Measurements from ENCODE around the gene FGGY.
"Not testable (repeated sequence)": the region's sequence is repeated elsewhere in the genome, so short reads cannot be mapped to it uniquely, and the experiment has no call there.

The FGGY gene

DNA sequence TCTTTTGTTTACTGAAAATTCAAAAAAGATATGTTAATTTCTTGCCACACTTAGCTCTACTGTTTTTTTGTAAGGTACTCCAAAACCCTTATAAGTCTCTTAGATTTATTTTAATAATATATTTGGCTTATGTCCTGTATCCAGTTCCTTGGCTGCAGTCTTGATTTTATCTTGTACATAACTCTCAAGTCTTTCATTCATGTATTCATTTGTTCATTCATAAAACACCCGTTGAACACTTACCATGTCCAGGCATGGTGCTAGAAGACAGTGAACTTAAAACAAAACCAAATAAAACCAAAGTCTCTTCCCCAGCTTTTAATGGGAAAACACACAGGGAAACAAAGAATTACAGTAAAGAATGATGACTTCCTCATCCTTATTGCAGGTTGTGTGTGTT lies 215.8 kb downstream of the FGGY start:
- DNase-seq (ENCODE audit: low spot score) = no peak

DNA sequence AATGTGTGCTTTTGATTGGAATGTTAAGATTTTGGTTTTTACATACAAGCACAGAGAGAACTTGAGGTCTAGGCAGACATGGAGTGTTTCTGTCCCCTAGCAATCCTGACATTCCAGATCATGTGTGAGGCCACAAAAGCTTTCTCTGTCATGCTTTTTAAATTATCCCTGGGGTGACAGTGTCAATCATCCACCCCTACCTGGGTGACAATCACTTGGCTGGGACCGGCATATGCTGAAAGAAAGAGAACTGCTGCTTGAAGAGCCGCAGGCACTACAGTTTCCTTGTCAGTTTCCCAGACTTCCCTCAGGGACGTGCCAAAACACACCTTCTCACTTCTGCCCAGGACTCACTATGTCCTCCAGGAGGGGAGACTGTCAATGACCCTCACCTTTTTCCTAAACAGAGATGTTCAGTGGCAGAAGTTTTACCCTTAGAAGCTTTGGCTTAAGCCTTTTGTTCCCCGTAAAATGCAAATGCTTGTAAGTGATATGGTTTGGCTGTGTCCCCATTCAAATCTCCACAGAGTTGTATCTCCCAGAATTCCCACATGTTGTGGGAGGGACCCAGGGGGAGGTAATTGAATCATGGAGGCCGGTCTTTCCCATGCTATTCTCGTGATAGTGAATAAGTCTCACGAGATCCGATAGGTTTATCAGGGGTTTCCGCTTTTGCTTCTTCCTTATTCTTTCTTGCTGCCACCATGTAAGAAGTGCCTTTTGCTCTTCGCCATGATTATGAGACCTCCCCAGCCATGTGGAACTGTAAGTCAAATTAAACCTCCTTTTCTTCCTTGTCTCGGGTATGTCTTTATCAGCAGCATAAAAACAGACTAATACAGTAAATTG lies 217.4 kb downstream of the FGGY start:
- DNase-seq (ENCODE audit: low spot score) = no peak

DNA sequence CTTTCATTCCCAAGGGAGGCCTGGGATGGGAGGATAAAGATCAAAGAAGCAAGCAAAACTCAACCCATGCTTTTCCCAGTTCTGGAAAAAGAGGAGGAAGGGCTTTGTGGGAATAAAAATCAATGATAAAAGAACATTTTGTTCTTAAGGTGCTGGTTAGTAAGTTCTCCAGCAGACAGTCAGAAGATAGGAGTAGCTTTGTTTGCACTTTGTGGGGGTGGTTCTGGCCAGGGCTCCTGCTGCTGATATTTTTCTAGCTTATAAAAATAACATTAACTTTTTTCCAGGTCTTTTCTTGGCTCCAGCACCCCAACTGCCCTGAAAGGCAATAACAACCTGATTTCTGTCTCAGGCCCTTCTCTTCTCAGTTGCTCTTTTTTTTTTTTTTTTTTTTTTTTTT lies 220.0 kb downstream of the FGGY start:
- DNase-seq (ENCODE audit: low spot score) = no peak

DNA sequence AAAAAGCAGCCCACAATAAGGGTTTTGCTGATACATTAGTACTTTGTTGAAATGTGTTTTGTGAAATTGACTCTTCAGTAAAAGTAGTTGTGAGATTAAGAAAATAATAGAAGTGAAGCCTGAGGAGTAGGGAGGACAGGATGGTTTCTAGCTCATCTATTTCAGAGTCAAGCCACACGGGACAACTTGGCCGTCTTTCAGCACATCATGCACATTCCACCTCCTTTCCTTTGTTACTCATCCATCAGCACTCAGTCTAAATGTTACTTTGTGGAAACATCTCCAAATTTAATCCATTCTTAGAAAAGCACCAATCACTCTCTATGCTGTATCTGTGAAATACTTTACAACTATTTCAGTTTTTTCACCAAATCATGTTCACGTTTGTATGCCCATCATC lies 223.3 kb downstream of the FGGY start:
- DNase-seq (ENCODE audit: low spot score) = no peak

DNA sequence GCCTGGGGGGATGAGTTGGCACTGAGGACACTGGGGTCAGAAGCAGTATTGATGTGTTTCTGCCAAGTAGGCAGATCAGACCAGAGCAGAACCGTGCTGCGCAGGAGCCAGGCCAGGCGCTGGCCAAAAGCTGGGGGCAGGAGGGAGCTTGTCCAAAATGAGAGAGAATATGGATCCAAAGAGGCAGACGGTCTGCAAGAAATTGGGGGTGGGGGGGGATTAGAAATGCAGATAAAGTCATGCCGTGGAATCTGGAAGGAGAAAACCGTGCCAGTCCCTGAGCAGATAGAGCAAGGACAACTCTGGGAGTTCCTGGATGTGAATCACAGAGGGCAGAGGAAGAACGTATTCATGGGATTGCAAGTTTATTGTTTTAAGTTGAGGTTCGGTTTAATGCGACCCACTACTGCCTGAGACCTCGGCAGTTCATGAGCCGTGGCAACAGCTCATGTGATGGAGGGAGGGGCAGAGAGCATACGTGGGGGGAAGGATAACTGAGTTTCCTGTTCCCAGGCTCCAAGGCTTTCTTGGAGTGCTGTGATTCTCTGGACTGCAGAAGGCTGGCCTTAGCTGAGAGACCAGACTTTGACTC lies 224.0 kb downstream of the FGGY start:
- DNase-seq (ENCODE audit: low spot score) = no peak

DNA sequence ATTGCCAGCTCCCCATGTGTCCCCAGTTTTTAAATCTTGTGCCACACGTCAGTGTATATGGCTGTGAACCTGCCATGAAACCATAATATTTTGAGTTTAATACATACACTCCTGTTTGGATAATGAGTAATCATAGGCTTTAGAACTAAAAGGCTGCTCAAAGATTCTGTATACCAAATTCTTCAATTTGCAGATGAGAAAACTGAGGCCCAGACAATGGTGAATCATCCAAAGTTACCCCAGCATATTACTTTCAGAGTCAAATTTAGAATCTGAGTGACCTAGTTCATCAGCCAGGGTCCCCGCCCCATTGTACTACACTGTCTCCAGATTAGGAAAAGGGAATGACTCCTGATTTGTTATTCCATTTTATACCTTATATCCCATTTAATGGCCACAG lies 224.6 kb downstream of the FGGY start:
- no peak for DNase-seq (ENCODE audit: low spot score)

DNA sequence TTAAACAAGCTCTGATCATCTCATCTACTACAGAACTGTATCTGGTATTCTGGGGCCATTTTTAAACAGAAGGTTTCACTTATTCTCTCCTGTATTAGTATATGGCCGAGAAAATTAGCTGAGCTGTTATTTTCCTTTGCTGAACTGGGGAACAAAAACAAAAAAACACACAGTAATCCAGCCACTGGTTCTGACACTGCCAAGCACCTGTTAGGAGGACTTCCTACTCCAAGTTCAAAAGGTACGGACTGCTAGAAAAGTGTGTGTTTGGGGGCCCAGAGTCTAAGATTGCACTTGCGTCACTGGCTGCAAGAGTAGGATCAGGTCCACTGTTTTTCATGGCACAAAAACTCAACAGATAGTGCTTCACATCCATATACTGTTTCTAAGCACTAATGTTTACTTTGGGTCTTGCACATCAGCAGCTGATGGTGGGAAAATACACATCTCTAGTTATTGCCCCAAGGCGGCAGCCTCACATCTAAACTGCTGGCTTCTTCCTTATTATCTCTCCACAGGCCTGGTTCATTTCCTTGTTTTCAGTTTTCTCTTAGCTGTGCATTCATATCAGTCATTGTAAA lies 226.1 kb downstream of the FGGY start:
- DNase-seq (ENCODE audit: low spot score) = no peak

DNA sequence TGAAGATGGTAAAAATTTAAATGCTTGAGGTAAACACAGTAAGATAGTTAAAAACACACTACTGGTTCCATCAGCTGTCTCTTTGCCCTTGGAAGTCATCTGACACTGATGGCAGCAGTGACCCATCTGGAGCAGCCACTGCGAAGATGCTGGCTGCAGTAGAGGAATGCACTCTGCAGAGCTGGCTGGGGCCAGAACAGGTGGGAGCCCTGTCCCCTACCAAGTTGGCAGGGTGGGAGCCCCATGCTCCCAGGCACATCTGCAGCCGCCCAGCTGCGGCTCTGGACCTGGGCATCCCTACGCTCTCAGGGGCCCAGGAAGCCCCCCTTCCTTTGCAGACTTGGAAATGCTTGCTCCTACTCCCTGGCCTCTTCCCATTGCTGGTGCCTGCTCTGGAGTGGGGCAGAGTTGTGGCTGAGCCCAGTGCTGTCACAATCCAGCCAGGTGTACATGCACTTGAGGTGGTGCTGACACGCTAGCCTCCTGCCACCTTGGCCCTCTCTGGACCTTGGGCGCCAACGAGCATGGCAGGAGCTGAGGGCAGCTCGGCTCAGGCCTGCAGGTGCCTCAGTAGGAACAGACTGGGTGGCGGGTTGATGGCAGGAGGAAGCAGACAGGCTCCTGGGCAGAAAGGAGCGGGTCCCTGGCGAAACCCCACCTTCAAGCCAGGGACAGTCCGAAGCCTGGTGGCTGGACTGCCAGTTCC lies 227.0 kb downstream of the FGGY start:
- no peak for DNase-seq (ENCODE audit: low spot score)

DNA sequence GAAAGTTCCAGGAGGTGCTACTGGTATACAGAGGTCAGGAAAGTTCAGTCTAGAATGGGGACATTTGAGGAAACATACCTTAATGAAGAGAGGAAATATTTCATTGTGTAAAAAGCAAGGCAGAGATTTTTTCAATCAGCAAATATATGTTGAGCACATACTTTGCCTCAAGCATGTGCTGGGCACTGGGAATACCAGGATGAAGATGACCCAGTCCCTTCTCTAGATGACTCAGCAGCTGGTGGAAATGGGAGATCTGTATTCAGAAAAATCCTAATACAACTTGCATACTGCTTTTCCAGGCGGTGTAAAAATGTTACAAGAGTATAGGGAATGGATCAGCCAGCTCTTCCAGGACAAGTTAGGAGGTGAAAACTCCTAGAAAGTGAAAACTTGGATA lies 229.3 kb downstream of the FGGY start:
- DNase-seq (ENCODE audit: low spot score) = no peak

DNA sequence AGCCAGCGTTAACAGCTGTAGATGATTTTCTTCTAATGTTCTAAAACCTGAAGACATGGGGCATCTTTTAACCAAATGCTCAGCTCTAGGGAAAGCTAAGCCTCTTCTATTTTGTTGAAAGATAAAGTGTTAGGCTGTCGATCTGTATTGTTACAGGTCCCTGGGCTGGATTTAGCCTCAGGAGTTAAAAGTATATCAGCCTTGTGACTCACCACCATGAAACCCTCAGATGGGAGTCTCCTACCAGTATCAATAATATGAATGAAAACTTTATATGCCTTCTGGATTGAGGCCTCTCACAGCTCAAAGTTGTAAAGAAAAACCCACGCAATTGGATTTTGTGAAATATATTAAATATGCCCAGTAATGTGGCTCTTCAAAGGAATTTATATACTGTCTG lies 231.6 kb downstream of the FGGY start:
- no peak for DNase-seq (ENCODE audit: low spot score)

DNA sequence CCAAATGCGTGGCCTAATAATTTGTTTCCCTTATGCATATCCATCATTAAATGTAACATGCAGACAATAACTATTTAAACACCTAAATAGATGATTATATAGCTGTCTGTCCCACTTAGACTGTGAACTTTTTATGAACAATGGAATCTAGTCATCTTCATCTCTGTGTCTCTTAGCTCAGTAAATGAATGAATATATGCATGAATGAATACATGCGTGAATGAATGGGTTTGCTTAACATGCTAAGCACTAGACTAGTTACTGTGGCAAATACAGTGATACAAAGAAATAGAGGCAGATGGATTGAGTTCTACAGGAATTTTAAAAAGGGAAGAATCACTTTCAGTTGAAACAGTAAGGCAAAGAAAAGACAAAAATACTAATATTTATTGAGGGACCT lies 232.0 kb downstream of the FGGY start:
- no peak for DNase-seq (ENCODE audit: low spot score)

DNA sequence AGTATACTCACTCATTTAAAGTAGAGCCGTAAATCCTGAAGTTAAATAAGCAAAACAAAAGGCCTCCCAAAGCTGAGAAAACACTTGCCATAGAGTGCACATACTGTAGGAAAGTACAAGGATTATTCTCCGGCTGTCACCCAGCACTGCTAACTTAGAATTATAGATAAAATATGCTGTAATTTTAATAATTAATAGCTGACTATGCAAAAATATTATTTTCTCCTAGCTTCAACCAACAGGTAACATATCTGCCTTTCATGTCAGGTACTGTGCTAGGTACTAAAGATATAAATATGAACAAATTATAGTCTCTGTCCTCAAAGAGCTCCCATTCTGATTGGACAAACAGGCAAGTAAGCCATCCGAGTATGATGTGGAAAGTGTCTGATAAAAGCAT lies 233.2 kb downstream of the FGGY start:
- no peak for DNase-seq (ENCODE audit: low spot score)

DNA sequence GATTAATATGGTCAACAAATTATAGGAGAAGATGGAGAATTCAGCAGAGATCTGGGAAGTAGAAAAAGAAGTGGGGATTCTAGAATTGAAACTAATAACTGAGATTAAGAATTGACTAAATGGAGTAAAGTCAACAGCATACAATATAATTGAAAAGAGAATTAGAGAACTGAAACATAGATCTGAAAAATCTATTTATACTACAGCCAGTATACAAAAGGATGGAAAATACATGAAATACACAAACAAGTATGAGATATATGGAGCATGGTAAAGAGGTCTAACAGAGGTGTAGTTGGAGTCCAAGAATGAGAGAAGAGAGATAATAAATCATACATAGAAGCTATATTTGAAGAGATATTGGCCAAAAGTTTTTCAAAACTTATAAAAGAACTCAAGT lies 235.2 kb downstream of the FGGY start:
- no peak for DNase-seq (ENCODE audit: low spot score)

DNA sequence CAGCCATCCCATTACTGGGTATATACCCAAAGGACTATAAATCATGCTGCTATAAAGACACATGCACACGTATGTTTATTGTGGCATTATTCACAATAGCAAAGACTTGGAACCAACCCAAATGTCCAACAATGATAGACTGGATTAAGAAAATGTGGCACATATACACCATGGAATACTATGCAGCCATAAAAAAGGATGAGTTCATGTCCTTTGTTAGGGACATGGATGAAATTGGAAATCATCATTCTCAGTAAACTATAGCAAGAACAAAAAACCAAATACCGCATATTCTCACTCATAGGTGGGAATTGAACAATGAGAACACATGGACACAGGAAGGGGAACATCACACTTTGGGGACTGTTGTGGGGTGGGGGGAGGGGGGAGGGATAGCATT lies 241.6 kb downstream of the FGGY start:
- not testable (repeated sequence) for DNase-seq (ENCODE audit: low spot score)

DNA sequence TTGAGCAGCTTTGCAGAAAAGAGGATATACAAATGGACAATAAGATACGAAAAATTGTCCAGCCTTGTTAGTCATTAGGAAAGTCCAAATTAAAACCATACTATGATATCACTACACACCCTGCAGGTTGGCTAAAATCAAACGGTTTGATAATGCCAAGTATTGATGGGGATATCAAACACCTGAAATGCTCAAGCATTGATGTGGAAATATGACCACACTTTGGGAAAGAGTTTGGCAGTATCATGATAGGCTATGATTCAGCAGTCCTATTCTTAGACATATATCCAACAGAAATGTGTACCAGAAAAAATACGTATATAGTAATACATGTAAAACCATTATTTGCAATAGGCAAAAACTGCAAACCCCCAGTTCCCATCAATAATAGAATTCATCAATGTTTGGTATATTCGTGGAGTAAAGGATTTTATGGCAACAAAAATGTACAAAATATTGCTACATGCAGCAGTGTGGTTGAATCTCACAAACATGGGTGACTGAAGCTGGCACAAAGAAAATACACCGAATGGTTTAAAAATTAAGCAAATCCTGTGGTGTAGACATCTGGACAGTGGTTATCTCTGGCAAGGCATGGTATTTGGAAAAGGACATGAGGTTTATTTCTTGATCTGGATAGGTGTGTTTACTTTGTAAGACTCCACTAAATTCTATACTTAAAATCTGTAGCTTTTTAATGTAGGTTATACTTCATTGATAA lies 243.2 kb downstream of the FGGY start:
- DNase-seq (ENCODE audit: low spot score) = no peak

DNA sequence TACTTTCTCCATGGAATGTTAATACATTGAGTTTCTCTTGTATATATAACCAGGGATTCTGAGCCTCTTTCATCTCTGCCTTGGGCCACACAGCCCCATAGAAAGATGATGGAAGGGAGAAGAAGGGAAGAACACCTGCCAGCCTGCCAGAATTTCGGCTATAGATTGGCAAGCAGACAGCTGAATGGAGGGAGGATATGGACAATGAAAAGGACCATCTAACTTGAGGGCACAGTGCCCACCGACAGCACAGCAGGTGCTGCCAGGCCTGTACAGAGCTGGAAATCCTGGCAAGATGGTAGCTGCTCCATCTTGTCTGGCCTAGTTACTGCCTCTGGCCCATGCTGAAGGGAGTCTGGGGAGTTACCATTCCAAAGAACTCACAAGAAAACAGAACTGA lies 244.3 kb downstream of the FGGY start:
- DNase-seq (ENCODE audit: low spot score) = no peak

DNA sequence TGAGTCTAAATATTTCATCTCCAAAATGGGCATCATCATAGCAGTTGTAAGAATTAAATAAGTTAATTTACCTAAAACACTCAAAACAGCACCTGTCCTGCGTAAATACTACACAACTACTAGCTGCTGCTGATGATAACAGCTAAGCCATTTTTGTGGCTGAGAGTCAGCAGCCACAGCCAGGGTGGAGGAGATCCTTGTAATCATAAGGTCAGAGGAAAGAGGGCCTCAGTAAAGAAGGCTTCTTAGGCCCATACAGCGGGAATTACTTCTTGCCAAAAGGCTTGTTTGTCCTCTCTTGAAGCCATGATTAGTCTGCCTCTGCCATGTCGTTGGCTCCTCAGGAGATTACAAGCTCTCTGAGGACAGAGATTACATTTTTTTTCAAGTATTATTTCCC lies 245.0 kb downstream of the FGGY start:
- DNase-seq (ENCODE audit: low spot score) = no peak

DNA sequence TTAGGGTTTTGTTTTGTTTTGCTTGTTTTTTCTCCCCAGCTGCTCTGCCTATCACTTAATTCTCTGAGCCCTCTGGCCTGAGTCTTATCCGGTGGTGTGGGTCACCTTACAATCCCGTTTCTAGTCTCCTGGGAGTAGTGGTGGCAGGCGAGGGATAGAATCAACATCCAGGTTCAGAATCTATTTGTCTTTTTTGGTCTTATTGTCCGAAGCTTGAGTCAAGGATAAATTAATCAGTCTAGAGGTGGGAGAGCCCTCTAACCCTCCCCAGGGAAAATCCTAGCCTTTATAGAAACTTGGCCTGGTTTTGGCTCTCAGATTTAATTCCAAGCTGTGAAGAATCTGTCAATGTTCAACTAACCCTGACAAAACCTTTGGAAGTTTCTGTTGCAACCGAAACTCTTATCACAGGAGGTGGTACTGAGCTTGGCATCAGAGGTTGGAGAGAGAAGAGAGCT lies 246.3 kb downstream of the FGGY start:
- no peak for DNase-seq (ENCODE audit: low spot score)

DNA sequence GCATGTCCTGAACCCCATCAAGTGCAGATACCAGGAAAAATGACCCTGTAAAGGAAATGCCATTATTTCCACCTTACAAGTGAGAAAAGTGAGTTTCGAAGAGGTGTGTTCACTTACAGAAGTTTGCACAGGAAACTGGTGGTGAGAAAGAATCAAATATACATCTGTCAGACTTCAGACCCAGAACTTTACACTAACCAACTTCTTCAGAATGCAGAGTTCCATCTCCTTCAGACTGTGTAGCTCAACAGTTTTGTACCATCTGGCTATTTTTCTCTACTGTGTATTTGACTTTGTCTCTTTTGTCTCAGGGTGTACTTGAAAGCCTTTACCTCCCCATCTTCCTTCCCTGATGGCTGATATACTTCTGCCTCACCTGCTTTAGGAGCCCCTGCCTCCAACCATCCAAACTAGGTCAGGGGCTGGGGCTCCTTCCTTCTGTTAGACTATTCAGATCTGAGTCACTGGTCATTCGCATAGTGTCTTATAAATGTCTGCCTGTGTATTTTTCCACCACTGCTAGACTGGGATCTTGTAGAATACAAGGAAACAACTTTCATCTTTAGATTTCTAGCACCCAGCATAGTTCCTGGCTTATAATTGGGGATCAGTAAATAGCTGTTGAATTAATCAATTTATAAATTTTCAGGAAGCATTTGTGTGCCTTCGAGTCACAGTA lies 247.9 kb downstream of the FGGY start:
- DNase-seq (ENCODE audit: low spot score) = no peak

DNA sequence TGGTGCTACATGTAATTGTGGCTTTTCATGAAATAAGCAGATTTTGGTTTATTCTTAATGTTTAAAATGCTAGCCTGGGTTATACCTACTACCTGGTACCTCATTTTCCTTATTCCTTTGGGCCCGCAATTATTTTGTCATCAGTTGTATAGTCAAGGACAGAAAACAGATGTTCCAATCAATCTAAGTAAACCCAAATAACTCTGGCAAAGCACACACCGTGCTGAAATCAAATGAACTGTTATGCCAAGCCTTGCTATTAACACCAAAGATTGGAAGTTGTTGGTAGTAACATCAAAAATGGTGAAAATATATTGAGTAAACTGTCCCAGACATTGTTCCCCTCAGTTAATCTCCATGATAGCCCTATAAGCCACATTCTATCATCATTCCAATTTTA lies 248.9 kb downstream of the FGGY start:
- DNase-seq (ENCODE audit: low spot score) = no peak

DNA sequence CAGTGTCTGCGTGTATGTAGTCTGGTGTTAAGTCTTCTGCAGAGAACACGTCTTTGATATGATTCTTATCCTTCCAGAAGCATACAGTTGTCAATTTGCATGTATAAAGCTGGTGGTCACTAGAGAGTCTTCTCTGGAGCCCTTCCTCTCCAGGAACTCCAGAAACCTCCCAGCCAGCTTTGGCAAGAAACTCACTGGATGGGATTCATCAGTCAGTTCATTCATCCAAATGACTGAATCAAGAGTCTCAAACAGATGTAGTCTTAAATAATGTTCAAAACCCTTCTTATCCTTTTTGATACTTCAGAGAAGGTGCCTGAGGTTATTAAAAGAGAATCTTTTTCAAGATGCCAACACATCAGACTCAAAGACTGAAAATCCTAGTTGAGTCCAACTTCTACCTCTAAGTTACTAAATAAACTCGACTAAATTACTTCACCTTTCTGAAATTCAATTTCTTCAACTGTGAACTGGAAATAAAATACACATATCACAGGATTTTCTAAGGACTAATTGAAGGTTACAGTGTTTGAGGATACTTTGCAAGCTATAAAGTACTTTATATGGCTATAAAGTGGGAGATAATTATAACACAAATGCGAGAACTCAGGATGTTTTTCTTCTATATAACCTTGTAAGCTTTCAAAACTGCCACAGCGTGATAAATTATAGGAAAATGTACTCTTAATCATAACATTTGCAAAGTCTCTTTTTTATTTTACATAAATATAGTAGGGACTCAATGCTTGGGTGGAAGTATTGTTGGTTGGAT lies 252.4 kb downstream of the FGGY start:
- DNase-seq (ENCODE audit: low spot score) = no peak

Data from D341Med (cell line).